ENCODE data around the gene STIMATE. TPM values are rescaled to one million over a fixed set of nuclear protein-coding genes. Genes with fewer than 3 reads are reported as not detected.

Gene STIMATE
- total and polyA plus RNA-seq, 9 of the 15 experiments (the other 6 are each of a cell fraction or from before 2014, with no cell fraction given): 0.14 to 7.7 (median 4.9) TPM

- TF ChIP-seq ATF2 (CRISPR knock-in tag; IDR thresholded peaks at IDR 0.05): no peak
- no peak for TF ChIP-seq CEBPZ (IDR thresholded peaks at IDR 0.05; ENCODE audit: borderline replicate concordance, low read depth, low read length)
- TF ChIP-seq ZBTB49 (CRISPR knock-in tag; IDR thresholded peaks at IDR 0.05; ENCODE audit: borderline replicate concordance): no peak
- no peak for TF ChIP-seq NR2C1 (IDR thresholded peaks at IDR 0.05)
- TF ChIP-seq NR2C1 (tag; IDR thresholded peaks at IDR 0.05): no peak
- no peak for TF ChIP-seq NR2F6 (CRISPR knock-in tag; IDR thresholded peaks at IDR 0.05)
These were observed 15.0 kb downstream of the STIMATE start (continued) for GRCh38 chr3:52882377-52882776.

Data from K562 (cell line).